ENCODE data around the gene NRXN2. TPM values are rescaled to one million over a fixed set of nuclear protein-coding genes. Genes with fewer than 3 reads are reported as not detected.

Gene NRXN2
- total and polyA plus RNA-seq, 4 donors, result 0.17 to 2.8 (median 1.4) TPM

- TF ChIP-seq MAX (IDR thresholded peaks at IDR 0.05) (no peak), FOXA1 (IDR thresholded peaks at IDR 0.05) (no peak), HNF4G (IDR thresholded peaks at IDR 0.05) (no peak), REST (IDR thresholded peaks at IDR 0.05) (no peak), RXRA (IDR thresholded peaks at IDR 0.05) (no peak), JUND (IDR thresholded peaks at IDR 0.05) (no peak), SP1 (IDR thresholded peaks at IDR 0.05) (no peak), GABPA (IDR thresholded peaks at IDR 0.05 in 1 of 2, conservative IDR thresholded peaks at IDR 0.05 in 1 of 2) (no peak), YY1 (IDR thresholded peaks at IDR 0.05) (no peak), NR2F2 (IDR thresholded peaks at IDR 0.05) (no peak), HNF4A (conservative IDR thresholded peaks at IDR 0.05) (no peak), CTCF (IDR thresholded peaks at IDR 0.05; ENCODE audit: low read depth, low read length, missing input control) (no peak), FOXA2 (IDR thresholded peaks at IDR 0.05) (no peak), ATF3 (IDR thresholded peaks at IDR 0.05) (no peak), EGR1 (IDR thresholded peaks at IDR 0.05; ENCODE audit: low read depth in 2 of 2) (no peak), RAD21 (IDR thresholded peaks at IDR 0.05) (no peak), TAF1 (conservative IDR thresholded peaks at IDR 0.05) (no peak), ZBTB33 (IDR thresholded peaks at IDR 0.05) (no peak)
- no peak overlapping the region for H3K9ac ChIP-seq (ENCODE audit: low read depth in 1 of 2, low read length in 2 of 2)
- H3K27ac ChIP-seq (ENCODE audit: low read depth in 1 of 2, low read length in 2 of 2), result no peak overlapping the region
- H3K4me3 ChIP-seq (ENCODE audit: low read depth in 1 of 3, low read length in 3 of 3), result no peak overlapping the region
- DNase-seq (ENCODE audit: low spot score), result no peak
- H3K9me3 ChIP-seq (ENCODE audit: control insufficient read depth in 4 of 4, low read length in 3 of 4), result no peaks in the 10 kb centered on the region
- 58% methylated on average over 13 of the region's 13 CpGs for WGBS
- H3K27me3 ChIP-seq (ENCODE audit: control insufficient read depth in 4 of 4, insufficient read depth in 4 of 4, low read length in 3 of 4), result no peaks in the 10 kb centered on the region
- H3K36me3 ChIP-seq (ENCODE audit: control insufficient read depth in 4 of 4, insufficient read depth in 3 of 4, low read depth in 1 of 4, low read length in 3 of 4), result no peaks in the 10 kb centered on the region
- H3K4me1 ChIP-seq (ENCODE audit: control insufficient read depth in 4 of 4, insufficient read depth in 4 of 4, low read length in 3 of 4), result peaks cover 2 to 40% (median 22%) of the 10 kb centered on the region in 4 donors
These were observed 69.5 kb downstream of the NRXN2 start for GRCh38 chr11:64653388-64653973.

Measured in liver (tissue), 9 donors.